Islet of Langerhans (tissue), 1 donor: ENCODE results near the gene BEND3.

Experiments
- FAIRE-seq: peaks from one replicate; lab custom pipeline; 2011; peaks lifted over from hg19 to GRCh38; lab: Jason Lieb, UNC

BEND3 gene

DNA sequence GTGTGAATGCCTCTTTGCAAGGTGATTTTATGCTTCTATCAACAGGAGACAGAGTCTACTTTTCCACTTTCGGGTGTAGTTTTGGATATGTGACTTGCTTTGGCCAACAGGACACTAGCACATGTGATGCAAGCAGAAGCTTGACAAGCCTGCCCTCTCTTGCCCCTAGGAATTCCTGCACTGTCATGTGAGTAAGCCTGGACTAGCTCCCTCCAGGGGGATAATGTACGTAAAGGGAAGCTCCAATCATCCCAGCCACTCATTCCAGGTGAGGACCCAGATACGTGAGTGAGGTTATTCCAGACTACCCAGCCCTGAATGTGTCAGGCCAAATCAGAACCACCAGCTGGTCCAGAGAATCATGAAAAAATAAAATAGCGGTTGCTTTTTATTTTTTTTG lies 33.3 kb downstream of the BEND3 start:
- no peak for FAIRE-seq

DNA sequence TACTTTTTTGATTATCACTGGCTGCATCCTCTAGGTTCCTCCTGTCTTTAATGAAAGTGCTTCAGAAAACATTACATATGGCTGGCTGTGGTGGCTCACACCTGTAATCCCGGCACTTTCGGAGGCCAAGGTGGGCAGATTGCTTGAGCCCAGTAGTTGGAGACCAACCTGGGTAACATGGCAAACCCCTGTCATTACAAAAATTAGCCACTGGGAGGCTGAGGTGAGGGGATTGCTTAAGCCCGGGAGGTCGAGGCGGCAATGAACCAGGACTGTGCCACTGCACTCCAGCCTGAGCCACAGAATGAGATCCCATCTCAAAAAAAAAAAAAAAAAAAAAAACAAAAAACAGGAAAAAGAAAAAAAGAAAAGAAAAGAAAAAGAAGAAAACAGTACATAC lies 35.3 kb downstream of the BEND3 start:
- FAIRE-seq: no peak

DNA sequence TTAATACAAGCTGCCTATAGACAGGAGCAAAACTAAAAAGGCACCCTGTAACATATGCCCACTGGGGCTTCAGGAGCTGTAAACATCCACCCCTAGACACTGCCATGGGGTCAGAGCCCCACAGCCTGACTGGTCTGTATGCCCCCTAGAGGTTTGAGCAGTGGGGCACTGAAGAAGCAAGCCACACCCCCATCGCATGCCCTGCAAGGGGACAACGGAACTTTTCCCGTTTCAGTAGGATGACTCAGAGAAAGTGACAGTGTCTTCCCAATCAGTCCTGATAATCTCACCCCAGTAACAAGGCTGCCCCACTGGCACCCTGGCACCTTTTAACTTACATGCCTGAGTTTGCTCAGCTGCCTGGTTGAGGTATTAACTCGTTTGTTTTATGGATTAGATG lies 35.9 kb downstream of the BEND3 start:
- no peak for FAIRE-seq

DNA sequence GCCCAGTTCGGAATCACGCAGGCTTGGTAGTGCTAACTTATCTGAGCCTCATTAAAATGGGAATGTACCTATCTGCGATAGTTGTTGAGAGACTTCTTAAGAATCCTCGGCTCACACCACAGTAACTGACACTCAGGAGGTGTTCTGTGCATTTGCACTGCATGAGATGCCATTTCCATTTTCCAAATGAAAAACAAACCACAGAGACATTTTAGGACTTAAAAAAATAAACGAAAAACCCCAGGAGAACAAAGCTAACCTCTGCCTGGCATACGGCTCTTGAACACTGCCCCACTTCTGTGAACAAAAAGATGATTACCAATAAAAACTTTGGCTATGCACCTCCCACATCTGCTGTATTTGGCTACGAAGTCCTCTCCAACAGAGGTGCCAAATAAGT lies 37.6 kb downstream of the BEND3 start:
- no peak for FAIRE-seq

DNA sequence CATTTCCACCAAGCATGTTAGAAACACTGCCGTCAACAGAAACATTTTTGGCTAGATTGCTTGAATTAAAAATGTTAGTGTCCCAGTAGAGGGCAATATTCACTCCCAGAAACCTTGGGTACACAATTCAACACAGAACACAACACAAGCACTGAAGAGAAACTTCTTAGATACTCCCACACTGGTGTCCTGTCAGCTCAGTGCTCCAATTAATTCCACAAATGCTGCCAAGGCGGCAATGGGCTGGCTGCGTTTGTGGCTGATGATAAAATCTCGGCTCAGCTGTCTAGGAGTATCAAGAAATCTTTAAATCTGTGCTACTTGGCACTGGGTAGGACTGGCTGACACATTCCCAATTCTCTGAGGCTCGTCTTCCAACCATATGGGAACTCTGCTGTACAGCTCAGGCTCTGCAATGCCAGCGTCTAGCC lies 39.3 kb downstream of the BEND3 start:
- FAIRE-seq: no peak

DNA sequence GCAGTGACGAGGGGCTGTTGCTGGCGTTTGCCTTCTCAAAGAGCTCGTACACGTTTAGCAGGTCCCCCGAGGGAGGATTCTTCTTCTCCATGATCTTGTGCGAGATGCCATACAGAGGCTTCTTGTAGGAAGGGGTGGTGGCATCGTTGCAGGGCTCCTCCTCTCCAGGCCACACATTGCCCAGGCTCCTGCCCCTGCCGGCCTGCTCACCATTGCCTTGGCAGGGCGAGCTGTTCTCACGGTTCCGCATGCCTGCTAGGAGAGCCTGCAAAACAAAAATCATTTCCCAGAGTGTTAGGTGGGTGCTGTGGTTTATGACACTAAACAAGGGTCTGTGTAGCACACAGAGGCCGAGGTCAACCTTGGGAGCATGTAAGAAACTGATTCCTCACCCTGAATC lies 44.6 kb downstream of the BEND3 start:
- no peak for FAIRE-seq

DNA sequence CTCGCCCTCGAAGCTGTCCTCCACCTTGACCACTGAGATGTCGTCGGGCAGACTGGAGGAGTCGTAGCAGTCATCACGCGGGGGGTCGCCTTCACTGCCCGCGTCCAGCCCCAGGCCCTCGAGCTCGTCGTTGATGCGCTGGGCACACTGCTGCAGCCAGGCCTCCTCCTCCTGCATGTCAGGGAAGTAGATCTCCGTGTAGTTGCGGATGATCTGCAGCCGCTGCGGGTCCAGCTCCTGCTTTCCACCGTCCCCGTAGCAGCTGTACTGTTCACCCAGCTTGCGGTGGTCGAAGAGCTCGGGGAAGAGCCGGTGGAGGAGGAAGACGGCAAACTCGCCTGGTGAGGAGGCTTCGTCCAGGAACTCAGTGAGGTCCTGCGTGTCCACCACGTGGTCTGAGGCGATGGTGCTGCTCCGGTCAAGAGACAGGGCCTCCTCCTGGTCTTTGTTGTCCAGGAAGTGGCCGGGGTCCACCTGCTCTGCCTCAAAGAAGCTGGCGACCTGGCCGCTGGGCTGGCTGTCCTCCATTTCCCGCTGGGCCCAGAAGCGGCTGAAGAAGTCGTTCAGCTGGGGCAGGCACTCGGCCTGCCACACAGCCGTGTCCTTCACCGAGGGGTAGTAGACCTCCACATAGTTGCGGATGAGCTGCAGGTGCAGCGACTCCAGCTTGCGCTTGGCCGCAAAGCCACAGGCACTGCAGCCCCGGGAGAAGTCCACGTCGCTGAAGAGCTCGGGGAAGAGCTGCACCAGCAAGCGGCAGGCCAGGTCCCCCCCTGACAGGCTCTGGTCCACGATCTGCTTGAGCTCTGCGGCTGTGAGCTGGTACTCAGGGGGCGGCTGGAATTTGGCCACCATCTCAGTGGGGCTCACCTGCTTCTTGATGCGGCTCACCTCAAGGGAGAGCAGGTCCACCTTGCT lies 45.4 kb downstream of the BEND3 start:
- no peak for FAIRE-seq

DNA sequence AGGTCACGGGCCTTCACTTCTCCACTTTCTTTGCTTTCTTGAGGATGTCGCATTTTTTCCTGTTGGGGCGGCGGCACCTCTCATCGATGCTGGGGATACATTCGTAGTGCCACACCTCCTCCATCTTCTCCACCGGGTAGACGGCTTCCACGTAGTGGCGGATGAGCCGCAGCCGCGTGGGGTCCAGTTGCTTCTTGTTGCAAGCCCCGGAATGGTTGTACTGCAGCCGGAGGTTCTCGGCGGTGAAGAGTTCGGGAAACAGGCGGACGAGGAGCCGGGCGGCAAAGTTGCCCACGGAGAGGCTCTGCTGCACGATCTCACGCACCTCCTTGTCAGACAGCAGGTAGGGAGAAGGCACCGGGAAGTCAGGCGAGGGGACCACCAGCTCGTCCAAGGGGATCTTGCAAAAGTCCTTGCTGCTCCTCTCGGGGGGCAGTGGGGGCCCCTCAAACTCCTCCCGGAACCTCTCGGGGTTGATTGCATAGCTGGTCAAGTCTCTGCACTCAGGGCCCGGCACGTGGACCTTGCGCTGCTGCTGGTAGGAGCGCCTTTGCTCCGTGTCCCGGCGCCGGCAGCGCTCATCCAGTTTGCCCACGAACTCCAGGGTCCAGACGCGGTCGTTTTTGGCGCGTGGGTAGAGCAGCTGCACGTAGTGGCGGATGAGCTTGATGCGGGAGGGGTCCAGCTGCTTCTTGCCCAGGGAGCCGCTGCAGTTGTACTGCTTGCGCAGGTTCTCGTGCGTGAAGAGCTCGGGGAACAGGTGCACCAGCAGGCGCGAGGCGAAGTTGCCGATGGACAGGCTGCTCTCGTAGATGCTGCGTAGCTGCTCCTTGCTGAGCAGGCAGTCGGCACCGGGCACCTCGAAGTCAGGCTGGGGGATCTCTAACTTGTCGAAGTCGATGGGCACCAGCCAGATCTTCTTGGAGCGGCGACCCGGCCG lies 46.4 kb downstream of the BEND3 start:
- no peak for FAIRE-seq

DNA sequence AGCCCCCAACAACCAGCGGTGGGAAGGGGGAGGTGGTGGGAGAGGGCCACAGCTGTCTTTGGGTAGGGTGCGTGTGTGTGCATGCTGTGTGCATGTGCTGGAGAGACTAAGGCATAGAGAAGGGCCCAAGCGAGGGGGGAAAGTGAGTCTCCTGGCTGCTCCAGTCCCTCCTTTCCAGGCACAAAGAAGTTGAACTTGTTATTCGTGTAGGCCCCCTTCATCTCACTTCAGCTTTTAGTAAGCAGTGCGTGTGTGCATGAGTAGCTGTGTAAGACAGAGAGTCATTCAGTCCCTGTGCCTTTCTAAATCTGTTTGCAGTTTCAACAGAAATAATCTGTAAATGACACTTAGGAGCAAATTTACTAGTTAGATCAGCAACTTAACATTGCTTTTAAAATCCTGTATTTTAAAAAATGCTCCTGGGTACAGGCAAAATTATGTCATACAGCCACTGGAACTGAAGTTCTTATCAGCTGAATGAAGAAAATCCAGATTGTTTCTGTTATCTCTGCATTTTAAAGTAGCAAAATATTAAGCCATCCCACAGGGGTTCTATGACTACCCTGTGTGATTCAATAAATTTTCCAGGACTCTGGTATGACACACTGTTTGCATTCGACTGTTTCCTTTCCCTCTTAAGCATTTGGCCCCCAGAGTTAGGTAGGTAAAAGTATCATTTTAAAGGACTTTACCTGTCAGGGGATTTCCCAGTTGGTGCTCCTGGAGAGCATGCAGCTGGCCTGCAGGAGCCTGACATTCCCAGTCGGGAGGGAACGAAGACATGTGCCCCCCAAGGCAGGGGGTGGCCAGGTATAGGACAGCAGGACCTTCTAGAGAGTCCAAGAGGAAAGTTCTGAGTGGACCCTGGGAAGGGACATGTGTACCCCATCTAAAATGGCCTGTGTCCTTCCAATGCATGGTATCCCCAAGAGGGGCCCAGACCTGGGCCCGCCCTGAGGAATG lies 48.3 kb downstream of the BEND3 start:
- FAIRE-seq: no peak

DNA sequence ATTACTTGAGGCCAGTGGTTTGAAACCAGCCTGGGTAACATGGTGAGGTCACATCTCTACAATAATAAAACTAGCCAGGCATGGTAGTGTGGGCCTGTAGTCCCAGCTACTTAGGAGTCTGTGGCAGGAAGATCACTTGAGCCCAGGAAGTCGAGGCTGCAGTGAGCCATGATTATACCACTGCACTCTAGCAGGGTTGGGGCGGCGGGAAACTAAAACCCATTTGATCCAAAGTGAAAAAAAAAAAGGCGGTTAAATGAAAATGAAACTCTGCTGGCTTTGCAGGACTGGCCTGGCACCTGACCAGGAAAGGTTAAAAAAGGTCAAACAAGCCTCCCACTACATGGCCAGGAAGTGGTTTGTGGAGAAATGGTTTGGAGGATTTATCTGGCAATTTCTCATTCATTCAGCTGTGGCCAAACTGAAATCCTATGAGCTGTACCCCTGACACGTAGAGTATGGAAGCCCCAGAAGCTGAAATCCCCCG lies 50.7 kb downstream of the BEND3 start:
- FAIRE-seq: no peak

DNA sequence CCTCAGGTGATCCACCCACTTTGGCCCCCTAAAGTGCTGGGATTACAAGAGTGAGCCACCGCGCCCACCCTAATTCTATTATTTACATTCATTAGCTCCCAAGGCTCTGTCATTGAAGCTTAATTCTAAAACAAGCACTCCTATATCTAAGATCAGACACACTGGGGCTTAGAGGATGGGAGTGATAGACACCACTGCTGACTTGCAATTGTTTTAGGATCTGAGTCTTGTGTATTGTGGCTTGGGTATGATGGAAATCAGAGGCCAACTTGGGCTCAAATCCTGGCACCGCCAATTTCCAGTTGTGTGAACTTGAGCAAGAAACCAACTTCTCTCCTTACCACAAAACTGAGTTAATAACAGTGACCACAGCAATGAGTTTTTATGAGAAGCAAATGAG lies 52.6 kb downstream of the BEND3 start:
- FAIRE-seq: no peak

DNA sequence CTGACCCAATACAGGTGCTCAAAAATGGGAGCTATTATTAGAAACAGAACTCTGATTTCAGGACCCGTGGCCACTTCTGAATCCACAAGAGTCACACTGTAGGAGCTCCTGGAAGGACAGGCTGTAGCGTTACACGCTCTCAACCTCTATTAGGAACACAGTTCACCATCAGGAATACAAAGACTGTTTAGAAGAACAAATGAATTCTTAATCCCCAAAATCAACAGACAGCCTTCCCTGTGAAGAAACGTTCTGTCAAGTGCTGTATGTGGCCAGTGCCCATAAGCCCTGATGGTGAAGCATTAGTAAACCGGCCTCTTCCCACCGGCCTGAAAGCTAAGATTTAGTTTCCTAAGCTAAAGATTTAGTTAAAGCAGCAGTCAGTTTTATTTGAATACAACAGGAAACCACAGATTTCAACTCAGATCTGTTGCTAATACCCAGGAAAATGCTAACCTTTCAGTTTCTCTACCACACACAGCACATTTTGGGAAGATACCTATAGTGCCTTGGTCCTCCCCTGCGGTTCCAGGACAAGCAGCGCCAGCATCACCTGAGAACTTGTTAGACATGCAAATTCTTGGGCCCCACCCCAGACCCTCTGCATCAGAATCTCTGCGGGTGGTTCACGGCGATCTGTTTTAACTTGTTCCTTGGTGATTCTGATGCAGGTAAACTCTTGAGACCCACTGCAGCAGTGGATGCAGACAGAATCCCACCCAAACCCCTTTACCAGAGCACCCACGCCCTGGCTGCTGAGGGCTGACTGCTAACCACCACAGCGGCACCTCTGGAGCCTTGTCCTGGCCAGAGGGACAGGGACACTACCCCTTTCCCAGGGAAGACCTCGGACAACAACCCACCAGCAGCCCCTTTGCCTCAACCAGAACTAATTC lies 53.9 kb downstream of the BEND3 start:
- no peak for FAIRE-seq

DNA sequence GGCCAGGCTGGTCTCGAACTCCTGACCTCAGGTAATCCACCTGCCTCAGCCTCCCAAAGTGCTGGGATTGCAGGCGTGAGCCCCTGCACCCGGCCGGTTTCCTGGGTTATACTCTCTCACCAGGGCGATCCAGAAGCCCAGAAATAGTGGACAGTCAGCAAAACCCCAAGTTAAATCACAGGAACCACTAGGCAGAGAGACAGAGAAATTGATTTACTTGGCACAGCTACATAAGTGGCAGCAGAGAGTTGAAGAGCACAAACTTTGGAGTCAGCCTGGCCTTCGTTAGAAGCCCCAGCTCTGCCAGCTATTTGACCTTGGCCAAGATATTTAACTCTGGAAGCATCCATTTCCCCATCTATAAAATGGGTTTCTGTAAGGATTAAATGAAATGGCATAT lies 54.6 kb downstream of the BEND3 start:
- no peak for FAIRE-seq

DNA sequence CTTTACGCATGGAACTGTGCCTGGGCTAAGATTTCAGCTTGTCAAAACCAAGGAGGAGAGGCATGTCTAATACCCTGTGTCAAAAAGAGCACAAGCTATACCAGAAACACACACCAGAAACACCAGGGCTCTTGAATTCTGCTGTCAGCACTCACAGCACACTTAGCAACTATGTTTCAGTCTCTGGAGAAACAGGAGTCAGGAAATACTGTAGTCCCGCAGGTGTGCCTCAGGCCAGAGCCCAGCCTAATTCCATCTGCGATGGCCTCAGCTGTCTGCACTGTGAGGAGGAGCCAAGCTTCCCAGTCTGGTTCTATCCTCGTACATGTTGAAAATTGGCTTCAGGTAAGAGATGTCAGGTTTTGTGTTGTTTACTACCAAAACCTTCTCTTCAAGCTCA lies 55.7 kb downstream of the BEND3 start:
- FAIRE-seq: no peak

DNA sequence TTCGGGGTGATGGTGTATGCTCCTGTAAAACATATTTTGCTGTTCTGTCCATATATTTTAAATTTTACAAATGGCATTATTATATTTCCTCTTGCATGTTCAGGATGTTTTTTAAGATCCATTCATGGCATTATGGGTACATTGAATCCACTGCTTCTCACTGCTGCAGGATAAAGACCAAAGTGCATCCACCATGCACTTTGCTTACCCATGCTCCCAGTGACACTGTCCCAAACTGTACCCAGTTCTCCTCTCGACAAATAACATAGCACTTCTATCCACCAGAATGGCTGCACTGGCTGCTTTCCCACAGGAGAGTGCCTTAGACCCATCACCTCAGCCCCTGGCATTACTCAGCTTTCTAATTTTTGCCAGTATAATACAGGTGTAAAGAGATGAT lies 57.6 kb downstream of the BEND3 start:
- FAIRE-seq: no peak

DNA sequence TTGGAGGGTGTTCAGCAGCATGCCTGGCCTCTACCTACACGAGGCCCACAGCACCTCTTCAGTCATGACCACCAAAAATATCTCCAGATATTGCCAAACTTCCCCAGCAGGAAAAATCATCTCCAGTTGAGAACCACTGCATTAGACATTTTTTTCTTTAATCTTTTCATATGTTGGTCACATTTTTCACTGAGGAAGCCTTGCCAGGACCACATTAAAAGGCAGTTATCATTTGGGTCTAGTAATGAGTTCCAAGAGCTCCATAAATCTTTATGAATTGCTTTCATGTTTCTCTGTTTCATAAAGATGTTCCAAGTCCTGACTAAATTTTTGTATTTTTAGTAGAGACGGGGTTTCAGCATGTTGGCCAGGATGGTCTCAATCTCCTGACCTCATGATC lies 58.5 kb downstream of the BEND3 start:
- no peak for FAIRE-seq

DNA sequence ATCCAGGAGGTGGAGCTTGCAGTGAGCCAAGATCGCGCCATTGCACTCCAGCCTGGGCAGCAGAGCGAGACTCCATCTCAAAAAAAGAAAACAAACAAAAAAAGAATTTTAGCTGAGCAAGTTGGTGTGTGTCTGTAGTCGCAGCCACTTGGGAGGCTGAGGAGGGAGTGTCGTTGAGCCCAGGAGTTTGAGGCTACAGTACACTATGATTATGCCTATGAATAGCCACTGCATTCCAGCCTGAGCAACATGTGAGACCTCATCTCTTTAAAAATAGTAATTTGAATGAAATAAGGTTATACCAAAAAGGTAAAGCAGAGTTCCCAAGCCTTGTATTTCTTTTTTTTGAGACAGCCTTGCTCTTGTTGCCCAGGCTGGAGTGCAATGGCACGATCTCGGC lies 67.5 kb downstream of the BEND3 start:
- no peak for FAIRE-seq

DNA sequence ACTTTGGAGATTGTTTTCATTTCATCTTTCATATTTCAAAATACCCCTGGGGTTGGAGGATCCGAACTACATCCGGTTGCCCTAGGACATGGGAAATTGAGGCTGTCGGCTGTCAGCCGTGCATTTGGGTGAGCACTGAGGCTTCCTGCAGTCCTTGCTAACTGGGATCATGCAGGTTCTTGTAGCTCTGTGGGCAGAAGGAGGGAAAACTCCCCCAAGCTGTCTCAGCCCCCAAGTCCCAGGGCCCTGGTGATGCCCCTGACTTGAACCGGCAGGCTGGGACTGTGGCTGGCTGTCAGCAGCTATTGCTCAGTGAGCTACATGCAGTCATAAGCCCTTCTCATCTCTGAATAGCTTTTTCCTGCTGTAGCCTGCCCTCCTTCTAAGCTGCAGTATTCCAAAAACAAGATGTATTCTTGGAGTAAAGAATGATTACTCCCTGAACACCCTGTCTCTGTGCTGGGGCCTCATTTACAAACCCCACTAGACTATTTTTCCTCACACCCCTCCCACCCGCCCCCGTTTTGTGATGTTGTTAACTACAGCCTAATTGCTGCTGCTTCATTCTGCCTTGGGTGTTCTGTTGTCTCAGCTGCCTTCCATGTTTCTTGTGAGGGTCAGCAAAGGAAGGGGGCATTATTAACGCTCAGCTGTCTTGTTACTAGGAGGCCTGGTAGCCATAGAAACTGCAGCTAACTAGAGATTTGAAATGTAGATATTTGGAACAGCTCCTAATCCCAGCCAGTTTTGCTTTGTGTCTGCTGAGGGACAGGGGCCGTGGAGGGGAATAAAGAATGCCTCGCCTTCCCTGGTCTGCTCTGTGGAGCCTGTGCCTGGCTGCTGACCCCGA lies 69.3 kb downstream of the BEND3 start:
- FAIRE-seq: no peak

DNA sequence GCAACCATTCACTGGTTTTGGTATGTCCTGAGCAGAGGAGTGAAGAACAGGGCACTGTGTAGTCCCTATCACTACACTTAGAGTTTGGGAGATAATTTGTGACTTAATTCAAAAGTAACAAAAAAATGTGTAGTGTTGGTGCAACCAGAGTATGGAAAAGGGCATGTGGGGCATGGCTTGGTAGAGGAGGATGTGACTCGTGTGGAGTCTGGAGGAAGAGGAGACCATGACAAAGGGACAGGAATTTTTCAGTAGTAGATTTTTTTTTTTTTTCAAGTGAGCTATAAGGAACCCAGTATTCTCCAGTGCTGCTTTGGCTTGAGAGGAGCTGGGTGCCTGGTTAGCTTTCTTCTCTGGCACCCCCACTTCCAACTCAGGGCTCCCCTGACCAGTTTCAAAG lies 82.2 kb downstream of the BEND3 start:
- no peak for FAIRE-seq

DNA sequence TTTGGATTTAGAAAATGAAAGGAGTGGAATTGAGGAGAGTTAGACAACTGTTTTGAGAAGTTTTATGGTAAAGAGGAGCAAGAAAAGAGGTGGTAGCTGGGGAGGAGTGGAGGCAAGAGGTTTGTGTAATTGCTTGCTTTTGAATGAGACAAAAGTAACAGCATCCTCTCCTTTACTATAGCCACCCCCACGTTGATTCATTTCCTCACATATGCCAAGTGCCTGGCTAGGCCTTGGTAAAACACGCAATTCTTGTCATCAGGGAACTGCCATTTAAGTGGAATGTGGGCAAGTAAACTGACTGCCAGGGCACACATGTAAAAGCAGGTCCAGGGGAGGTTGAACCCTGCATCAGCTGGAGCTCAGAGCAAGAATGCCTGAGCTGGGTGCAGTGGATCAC lies 83.3 kb downstream of the BEND3 start:
- no peak for FAIRE-seq
